IMR-90 (cell line): ENCODE measurements around the gene FAM53B. TPM values are rescaled to one million over a fixed set of nuclear protein-coding genes. Genes with fewer than 3 reads are reported as not detected.

ENCODE experiments used
- ATAC-seq: fragments of 200-7000 bp; cut with Tn5 transposase; 2 replicates; pipeline ENCODE4 v1.9.1; 2020; ENCODE audit warnings: low read depth, mild to moderate bottlenecking, moderate library complexity
- BruUV-seq: library from RNA; stranded (reverse); fragments of 400-500 nt; replicated peaks from 2 replicates; lab custom pipeline; 2021; lab: Mats Ljungman, UMichigan
- CTCF ChIA-PET: fragments of 300-600 bp; formaldehyde crosslinking; extraction: SDS; loops from one replicate; lab custom pipeline; 2021; ENCODE audit warnings: antibody characterized with exemption; lab: Yijun Ruan, JAX
- POLR2A ChIA-PET: fragments of 300-600 bp; sonication (Branson Sonifier 250); formaldehyde crosslinking; loops from one replicate; lab custom pipeline; 2022; ENCODE audit warnings: antibody characterized with exemption; ENCODE audit not compliant: unreplicated experiment; lab: Charles Lee
- DNase-seq: peaks from one replicate; pipeline ENCODE4 v3.0.0; 2013
- H2AFZ ChIP-seq: replicated peaks from 2 replicates; pipeline ENCODE3; 2013; ENCODE audit warnings: low read length, mild to moderate bottlenecking; ENCODE audit not compliant: poor library complexity
- H2AK5ac ChIP-seq: 2 replicates; pipeline ENCODE4 v1.6.1; 2013; ENCODE audit warnings: low read depth, low read length, inconsistent platforms
- H2AK9ac ChIP-seq: replicated peaks from 2 replicates; pipeline ENCODE3; 2013; ENCODE audit warnings: mild to moderate bottlenecking, low read depth, low read length, moderate library complexity; ENCODE audit not compliant: poor library complexity
- H2BK120ac ChIP-seq: 2 replicates; pipeline ENCODE4 v1.6.1; 2013; ENCODE audit warnings: low read depth, low read length, inconsistent platforms
- H2BK15ac ChIP-seq: 3 replicates; pipeline ENCODE4 v1.6.1; 2013; ENCODE audit warnings: low read depth, low read length, inconsistent platforms
- H2BK20ac ChIP-seq: 2 replicates; pipeline ENCODE4 v1.6.1; 2013; ENCODE audit warnings: low read depth, mild to moderate bottlenecking, inconsistent platforms, low read length, moderate library complexity
- H2BK5ac ChIP-seq: 2 replicates; pipeline ENCODE4 v1.6.1; 2013; ENCODE audit warnings: mild to moderate bottlenecking, low read depth, low read length, inconsistent platforms; ENCODE audit not compliant: poor library complexity, severe bottlenecking
- H3K14ac ChIP-seq: replicated peaks from 2 replicates; pipeline ENCODE4 v1.6.1; 2013; ENCODE audit warnings: low read depth, low read length, inconsistent platforms
- H3K18ac ChIP-seq: 2 replicates; pipeline ENCODE4 v1.6.1; 2013; ENCODE audit warnings: low read depth, low read length, control low read depth
- H3K23ac ChIP-seq: 2 replicates; pipeline ENCODE4 v1.6.1; 2013; ENCODE audit warnings: low read depth, low read length, inconsistent platforms
- H3K27ac ChIP-seq: 2 replicates; pipeline ENCODE4 v1.5.1; 2013; ENCODE audit warnings: mild to moderate bottlenecking, control low read depth, low read length; ENCODE audit not compliant: insufficient read depth
- H3K27me3 ChIP-seq: 2 replicates; pipeline ENCODE4 v1.6.1; 2013; ENCODE audit warnings: low read length; ENCODE audit not compliant: control insufficient read depth, insufficient read depth
- H3K36me3 ChIP-seq: 2 replicates; pipeline ENCODE4 v1.6.1; 2013; ENCODE audit warnings: low read length, mixed read lengths; ENCODE audit not compliant: control insufficient read depth, insufficient read depth
- H3K4ac ChIP-seq: 2 replicates; pipeline ENCODE4 v1.6.1; 2013; ENCODE audit warnings: low read depth, low read length, inconsistent platforms
- H3K4me1 ChIP-seq: 2 replicates; pipeline ENCODE4 v1.6.1; 2013; ENCODE audit warnings: low read length, mixed read lengths; ENCODE audit not compliant: control insufficient read depth, insufficient read depth
- H3K4me2 ChIP-seq: 2 replicates; pipeline ENCODE4 v1.6.1; 2013; ENCODE audit warnings: low read depth, mild to moderate bottlenecking, control low read depth, low read length, moderate library complexity
- H3K4me3 ChIP-seq: 2 replicates; pipeline ENCODE4 v1.5.1; 2013; ENCODE audit warnings: low read depth, mild to moderate bottlenecking, control low read depth, low read length, moderate library complexity; ENCODE audit not compliant: insufficient read depth
- H3K56ac ChIP-seq: 2 replicates; pipeline ENCODE4 v1.6.1; 2013; ENCODE audit warnings: low read length, inconsistent platforms; ENCODE audit not compliant: insufficient read depth; ENCODE audit errors: extremely low read depth
- H3K79me1 ChIP-seq, 2 experiments: 2 replicates each; pipeline ENCODE4 v1.6.1; 2013; ENCODE audit warnings: low read length in 2 of 2, inconsistent platforms in 1 of 2, low read depth in 1 of 2
- H3K9ac ChIP-seq: 2 replicates; pipeline ENCODE4 v1.6.1; 2013; ENCODE audit warnings: low read depth, low read length, control low read depth
- H3K9me1 ChIP-seq: 2 replicates; pipeline ENCODE4 v1.6.1; 2013; ENCODE audit warnings: low read length, inconsistent platforms; ENCODE audit not compliant: insufficient read depth
- H3K9me3 ChIP-seq: 2 replicates; pipeline ENCODE4 v1.6.1; 2013; ENCODE audit warnings: low read length; ENCODE audit not compliant: control insufficient read depth, insufficient read depth
- H4K20me1 ChIP-seq: 2 replicates; pipeline ENCODE4 v1.6.1; 2013; ENCODE audit warnings: low read length, inconsistent platforms; ENCODE audit not compliant: insufficient read depth
- H4K5ac ChIP-seq: 2 replicates; pipeline ENCODE4 v1.6.1; 2013; ENCODE audit warnings: mild to moderate bottlenecking, low read depth, low read length, control low read depth
- H4K8ac ChIP-seq, 2 experiments: 2 replicates each; pipeline ENCODE4 v1.6.1; 2013; ENCODE audit warnings: low read depth in 2 of 2, low read length in 2 of 2, control low read depth in 1 of 2, inconsistent platforms in 1 of 2
- H4K91ac ChIP-seq: 2 replicates; pipeline ENCODE4 v1.6.1; 2013; ENCODE audit warnings: low read depth, low read length, inconsistent platforms; ENCODE audit not compliant: insufficient read depth
- BHLHE40 ChIP-seq: fragments of 150-350 bp; IDR thresholded peaks from 2 replicates; pipeline ENCODE4 v1.6.1; 2016; ENCODE audit warnings: mild to moderate bottlenecking, low read depth, low read length
- CEBPB ChIP-seq: IDR thresholded peaks from 2 replicates; pipeline ENCODE4 v1.6.1; 2012; ENCODE audit warnings: low read depth, low read length, improper control_type of control experiment
- ELK1 ChIP-seq: fragments of 150-350 bp; IDR thresholded peaks from 2 replicates; pipeline ENCODE4 v1.6.1; 2016; ENCODE audit warnings: low read depth, mild to moderate bottlenecking, low read length, moderate library complexity, borderline replicate concordance
- MXI1 ChIP-seq: IDR thresholded peaks from 2 replicates; pipeline ENCODE4 v1.6.1; 2012; ENCODE audit warnings: low read depth, mild to moderate bottlenecking, low read length, moderate library complexity, borderline replicate concordance
- POLR2A ChIP-seq: IDR thresholded peaks from 2 replicates; pipeline ENCODE4 v1.6.1; 2012; ENCODE audit warnings: mild to moderate bottlenecking, low read depth, low read length
- WGBS, 2 experiments: methylation state at CpG; one replicate each; pipeline versions ENCODE4 v1.1.5 to v1.1.7; 2013; ENCODE audit warnings: missing lambda C conversion rate in 2 of 2; ENCODE audit not compliant: insufficient read length in 1 of 2; ENCODE audit errors: extremely low coverage in 2 of 2; 5-methylcytosine and 5-hydroxymethylcytosine counted together
- dilution Hi-C: fragments of 300-500 bp; cut with HindIII; formaldehyde crosslinking; loops from one replicate; pipeline ENCODE4 v1.14.3; 2018; ENCODE audit warnings: low sequenced_read_pairs; ENCODE audit not compliant: unreplicated experiment
- in situ Hi-C: fragments of 300-500 bp; cut with MboI; formaldehyde crosslinking; loops from 3 replicates; pipeline ENCODE4 v1.14.3; 2019; ENCODE audit warnings: low sequenced_read_pairs, inconsistent platforms, mixed read lengths
- intact Hi-C: fragments of 100-400 bp; cut with micrococcal nuclease; formaldehyde crosslinking; loops from 2 replicates; pipeline ENCODE4 v1.10.0; 2022
- polyA plus RNA-seq, 3 experiments: library from polyadenylated mRNA; depleted of rRNA; stranded (reverse); fragments of >200 nt; gene quantifications; 2 replicates each; pipeline ENCODE4 v1.2.3, GENCODE V29; 2012; ENCODE audit warnings: low replicate concordance in 1 of 3
- total RNA-seq: library from RNA; depleted of rRNA; stranded (reverse); fragments of >200 nt; gene quantifications from 2 replicates; pipeline ENCODE4 v1.2.3, GENCODE V29; 2012

Gene FAM53B
- total and polyA plus RNA-seq, 2 of the 4 experiments (the other 2 are of a cell fraction), result 3.8 to 5.7 TPM

DNA sequence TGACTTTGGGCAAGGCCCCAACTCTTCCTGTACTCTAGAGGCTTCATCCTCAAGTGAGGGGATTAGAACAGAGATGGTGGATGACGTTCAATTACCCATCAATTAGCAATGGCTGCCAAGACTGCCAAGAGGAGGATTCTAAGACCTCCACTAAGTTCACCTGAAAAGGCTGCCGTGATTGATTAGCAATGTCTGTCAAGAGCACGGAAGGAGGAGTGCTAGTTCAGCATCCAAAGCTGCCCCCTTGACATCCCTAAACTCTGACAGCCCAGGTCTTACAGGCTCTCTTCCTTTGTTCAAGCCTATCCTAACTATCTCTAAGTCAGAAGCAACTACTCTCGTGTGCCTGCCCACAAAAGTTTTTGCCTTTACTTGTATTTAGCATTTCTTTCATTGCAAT, 68.4 kb downstream of the FAM53B start:
- Histone ChIP-seq H3K9me3 (no peaks in the 10 kb centered on the region), H2BK5ac (no peak overlapping the region), H3K27me3 (no peaks in the 10 kb centered on the region), H3K4me1 (peaks cover 13% of the 10 kb centered on the region; the same call in 1 of the 2 replicates), H4K5ac (no peak overlapping the region), H3K27ac (no peak overlapping the region), H3K79me1 (peaks cover 6 to 9% of the 10 kb centered on the region in 2 experiments; a peak in 3 of 4 replicates), H3K4ac (no peak overlapping the region), H3K23ac (no peak overlapping the region), H2BK15ac (no peak overlapping the region), H4K8ac (no peak overlapping the region), H3K36me3 (peaks cover 4% of the 10 kb centered on the region; the same call in 1 of the 2 replicates), H3K56ac (no peak overlapping the region), H3K4me2 (no peak overlapping the region), H3K18ac (no peak overlapping the region), H3K9ac (no peak overlapping the region), H2AK9ac (no peak overlapping the region), H2BK120ac (no peak overlapping the region), H2AK5ac (no peak overlapping the region), H3K14ac (no peak overlapping the region), H4K91ac (no peak overlapping the region), H3K4me3 (no peak overlapping the region), H3K9me1 (peaks cover 8% of the 10 kb centered on the region), H2BK20ac (no peak overlapping the region), H4K20me1 (peaks cover 8% of the 10 kb centered on the region; the same call in 1 of the 2 replicates), H2AFZ (no peak overlapping the region)
- intact Hi-C loops, result no loop called here
- WGBS, 2 experiments, result 100% methylated on average over 1 of the region's 4 CpGs; no CpG with 5 or more reads in 1 of the 2 experiments
- dilution Hi-C loops, result no loop called here
- no peak for DNase-seq
- TF ChIP-seq ELK1 (no peak), BHLHE40 (no peak), POLR2A (no peak), MXI1 (no peak), CEBPB (no peak)
- no TSS peak for BruUV-seq
- ChIA-PET POLR2A (no interaction called here), CTCF (no interaction called here)
- in situ Hi-C loops, result no loop called here
- no peak for ATAC-seq
